ENCODE data around the gene MGARP.

Gene MGARP

GRCh38 chr4:139242511-139243051, 37.4 kb downstream of the MGARP start:
- peak; percentile 59 for DNase-seq

- DNase-seq = no peak
These were observed 38.3 kb downstream of the MGARP start for GRCh38 chr4:139241784-139242151.

- DNase-seq = no peak
These were observed 38.8 kb downstream of the MGARP start for GRCh38 chr4:139241086-139241783.

DNA sequence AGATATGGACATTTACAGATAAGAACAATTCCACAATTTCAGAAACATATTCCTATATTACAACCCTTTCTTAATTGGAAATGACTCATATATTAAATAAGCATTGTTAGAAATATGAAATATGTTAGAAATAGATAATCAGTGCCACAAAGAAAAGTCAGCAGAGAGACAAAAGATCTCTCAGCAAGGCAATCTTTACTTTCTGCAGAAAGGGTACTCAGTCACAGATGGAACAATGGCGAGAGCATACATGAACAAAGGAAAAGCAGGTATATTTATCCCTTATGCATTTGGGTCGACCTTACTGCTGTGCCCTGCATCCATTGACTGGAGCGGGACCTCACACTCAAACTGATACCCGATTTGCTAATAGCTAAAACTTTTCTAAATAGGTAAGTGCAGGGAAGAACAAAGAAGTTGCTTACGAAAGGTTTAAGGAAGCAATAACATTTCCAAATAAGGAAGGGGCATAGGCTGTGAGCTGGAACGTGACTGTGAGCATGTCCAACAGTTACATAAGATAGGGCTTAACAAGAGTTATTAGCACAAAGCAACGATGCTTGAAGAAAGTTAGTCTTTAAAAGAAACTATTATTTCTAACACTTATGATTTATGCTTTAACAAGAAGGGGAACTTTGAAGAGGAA, 40.8 kb downstream of the MGARP start:
- DNase-seq = no peak

- no peak for DNase-seq
These were observed 45.8 kb downstream of the MGARP start for GRCh38 chr4:139234253-139234652.

DNA sequence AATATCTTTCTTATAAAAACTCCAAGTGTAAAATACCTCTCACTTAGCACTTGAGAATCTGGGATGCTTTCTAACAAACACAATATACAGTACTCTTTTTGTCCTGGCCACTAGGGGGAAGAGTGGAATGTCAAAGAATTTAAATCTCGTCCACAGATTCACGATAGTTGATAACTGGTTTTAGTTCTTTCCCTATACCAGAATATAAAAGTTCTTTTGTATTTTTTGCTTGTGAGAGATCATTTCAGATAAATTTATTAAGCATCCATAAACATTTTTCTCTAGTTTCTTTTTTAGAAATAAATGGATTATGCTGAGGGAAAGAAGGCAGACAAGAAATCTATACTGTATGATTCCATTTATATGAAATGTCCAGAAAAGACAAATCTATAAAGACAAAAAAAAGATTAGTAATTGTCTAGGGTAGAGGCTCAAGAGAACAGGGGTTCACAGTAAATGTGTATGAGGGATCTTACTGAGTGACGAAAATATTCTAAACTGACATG, 50.4 kb downstream of the MGARP start:
- DNase-seq = peak; percentile 49

GRCh38 chr4:139227729-139228404, 52.2 kb downstream of the MGARP start:
- DNase-seq = no peak

- DNase-seq = no peak
These were observed 56.2 kb downstream of the MGARP start for GRCh38 chr4:139223682-139224317.

- no peak for DNase-seq
These were observed 57.8 kb downstream of the MGARP start for GRCh38 chr4:139222215-139222614.

- DNase-seq = no peak
These were observed 58.3 kb downstream of the MGARP start for GRCh38 chr4:139221687-139222086.

GRCh38 chr4:139219450-139220055, 60.5 kb downstream of the MGARP start:
- DNase-seq = no peak
